ENCODE data around the gene ALDH1L1. TPM values are rescaled to one million over a fixed set of nuclear protein-coding genes. Genes with fewer than 3 reads are reported as not detected.
A peak's percentile ranks its signal among the peaks of the same experiment; 100 is the strongest.

Gene ALDH1L1
- total and polyA plus RNA-seq, 2 of the 4 experiments (the other 2 are of a cell fraction): not detected

- DNase-seq: no peak
- no peak overlapping the region for H4K8ac ChIP-seq (ENCODE audit: low read depth in 2 of 2, low read length in 2 of 2)
- no peak overlapping the region for H2AK5ac ChIP-seq (ENCODE audit: low read depth, low read length)
- CTCF ChIA-PET: interaction anchor here (1.0 kb wide), 1 partner anchor 98 kb away, joined by 3 read pairs; no protein-coding TSS in a partner anchor
- no peak overlapping the region for H3K4me2 ChIP-seq (ENCODE audit: low read depth, low read length)
- no peak overlapping the region for H2AK9ac ChIP-seq (replicated peaks; ENCODE audit: low read depth, low read length, poor library complexity)
- H3K9me1 ChIP-seq (ENCODE audit: insufficient read depth, low read length): peaks cover 6% of the 10 kb centered on the region; the same call in 1 of the 2 replicates
- peak; percentile 9; the same call in 1 of the 2 replicates for ATAC-seq (ENCODE audit: low read depth)
- dilution Hi-C loops (cut with HindIII; ENCODE audit: low sequenced_read_pairs, unreplicated experiment) (no loop called here), intact Hi-C loops (cut with micrococcal nuclease) (no loop called here), in situ Hi-C loops (cut with MboI; ENCODE audit: low sequenced_read_pairs) (no loop called here)
- no peak overlapping the region for H3K14ac ChIP-seq (replicated peaks; ENCODE audit: low read depth, low read length)
- no peak overlapping the region for H3K9ac ChIP-seq (ENCODE audit: low read depth, low read length)
- H3K18ac ChIP-seq (ENCODE audit: low read depth, low read length): no peak overlapping the region
- no peak overlapping the region for H3K56ac ChIP-seq (ENCODE audit: extremely low read depth, insufficient read depth, low read length)
- no peak overlapping the region for H3K23ac ChIP-seq (ENCODE audit: low read depth, low read length)
- H3K4ac ChIP-seq (ENCODE audit: low read depth, low read length): no peak overlapping the region
- H2AFZ ChIP-seq (replicated peaks; ENCODE audit: low read length, poor library complexity): no peak overlapping the region
- H3K36me3 ChIP-seq (ENCODE audit: control insufficient read depth, insufficient read depth, low read length): no peaks in the 10 kb centered on the region
- H4K20me1 ChIP-seq (ENCODE audit: insufficient read depth, low read length): no peaks in the 10 kb centered on the region
- H3K4me1 ChIP-seq (ENCODE audit: control insufficient read depth, insufficient read depth, low read length): peaks cover 10% of the 10 kb centered on the region
- no peaks in the 10 kb centered on the region; the same call in 1 of the 2 replicates for H3K27me3 ChIP-seq (ENCODE audit: control insufficient read depth, insufficient read depth, low read length)
- no peak overlapping the region for H2BK120ac ChIP-seq (ENCODE audit: low read depth, low read length)
- WGBS, 2 experiments (ENCODE audit: extremely low coverage in 2 of 2, insufficient read length in 1 of 2): no CpG with 5 or more reads among the region's 4 CpGs
- no peaks in the 10 kb centered on the region for H3K9me3 ChIP-seq (ENCODE audit: control insufficient read depth, insufficient read depth, low read length)
- no peak overlapping the region for H4K5ac ChIP-seq (ENCODE audit: low read depth, low read length)
- POLR2A ChIA-PET (ENCODE audit: unreplicated experiment): no interaction called here
- H3K79me1 ChIP-seq (ENCODE audit: low read depth in 1 of 2, low read length in 2 of 2): no peaks in the 10 kb centered on the region
- TF ChIP-seq RCOR1 (IDR thresholded peaks at IDR 0.05; ENCODE audit: insufficient replicate concordance, low read length) (no peak), USF2 (IDR thresholded peaks at IDR 0.05; ENCODE audit: low read depth, low read length) (no peak), RAD21 (IDR thresholded peaks at IDR 0.05; ENCODE audit: low read length) (no peak), POLR2A (IDR thresholded peaks at IDR 0.05; ENCODE audit: low read depth, low read length) (no peak), RFX5 (IDR thresholded peaks at IDR 0.05; ENCODE audit: low read depth, low read length) (no peak), SMC3 (IDR thresholded peaks at IDR 0.05; ENCODE audit: low read depth, low read length) (no peak), CHD1 (IDR thresholded peaks at IDR 0.05; ENCODE audit: low read depth, low read length) (no peak), FOS (IDR thresholded peaks at IDR 0.05; ENCODE audit: low read depth, low read length) (no peak), ELK1 (IDR thresholded peaks at IDR 0.05; ENCODE audit: borderline replicate concordance, low read depth, low read length) (no peak), CEBPB (IDR thresholded peaks at IDR 0.05; ENCODE audit: low read depth, low read length) (no peak), MAZ (IDR thresholded peaks at IDR 0.05; ENCODE audit: borderline replicate concordance, low read depth, low read length) (no peak), BHLHE40 (IDR thresholded peaks at IDR 0.05; ENCODE audit: low read depth, low read length) (no peak), MXI1 (IDR thresholded peaks at IDR 0.05; ENCODE audit: borderline replicate concordance, low read depth, low read length) (no peak), MAFK (IDR thresholded peaks at IDR 0.05; ENCODE audit: low read depth, low read length) (no peak), NFE2L2 (IDR thresholded peaks at IDR 0.05; ENCODE audit: low read depth, low read length) (no peak), CTCF (conservative IDR thresholded peaks at IDR 0.05; ENCODE audit: low read depth, low read length) (no peak)
- no peak overlapping the region for H3K4me3 ChIP-seq (ENCODE audit: insufficient read depth, low read depth, low read length)
- H2BK5ac ChIP-seq (ENCODE audit: low read depth, low read length, poor library complexity, severe bottlenecking): no peak overlapping the region
- no peak overlapping the region for H2BK20ac ChIP-seq (ENCODE audit: low read depth, low read length)
- no TSS peak for BruUV-seq (replicated peaks)
- H3K27ac ChIP-seq (ENCODE audit: insufficient read depth, low read length): no peak overlapping the region
- no peak overlapping the region for H4K91ac ChIP-seq (ENCODE audit: insufficient read depth, low read depth, low read length)
- H2BK15ac ChIP-seq (ENCODE audit: low read depth, low read length): no peak overlapping the region
These were observed 80.1 kb downstream of the ALDH1L1 start for GRCh38 chr3:126100269-126100633.
